Body of pancreas (tissue), 4 donors: ENCODE data around the gene MVB12B. TPM values are rescaled to one million over a fixed set of nuclear protein-coding genes. Genes with fewer than 3 reads are reported as not detected.

ENCODE experiments used
- ATAC-seq: fragments of 150-250 bp; one replicate; pipeline ENCODE4 v1.9.1; 2016
- DNase-seq, 4 donors: peaks; one replicate each; pipeline ENCODE4 v3.0.0-alpha.2; 2019
- H3K27ac ChIP-seq, 4 donors: fragments of 200-600 bp; sonication (generic); 1 replicate in 3 of 4; 2 replicates in 1 of 4; pipeline versions ENCODE4 v1.5.1 to v1.6.1; 2016 to 2019; ENCODE audit warnings: mild to moderate bottlenecking in 1 of 4, mixed read lengths in 1 of 4, moderate library complexity in 1 of 4
- H3K27me3 ChIP-seq, 2 donors: fragments of 200-600 bp; sonication (generic); one replicate each; pipeline ENCODE4 v1.6.0; 2016; ENCODE audit warnings: mild to moderate bottlenecking in 1 of 2
- H3K36me3 ChIP-seq, 2 donors: fragments of 200-600 bp; sonication (generic); replicated peaks in 1 of 2; 2 replicates each; pipeline ENCODE4 v1.5.1; 2016; ENCODE audit warnings: low read depth in 2 of 2; ENCODE audit not compliant: insufficient read depth in 1 of 2
- H3K4me1 ChIP-seq: fragments of 200-600 bp; sonication (generic); one replicate; pipeline ENCODE4 v1.6.0; 2016
- H3K4me3 ChIP-seq, 2 donors: fragments of 200-600 bp; sonication (generic); 1 replicate in 1 of 2; 2 replicates in 1 of 2; pipeline ENCODE4 v1.5.1; 2016 to 2019
- H3K9me3 ChIP-seq, 3 donors: fragments of 200-600 bp; sonication (generic); 1 replicate in 2 of 3; 2 replicates in 1 of 3; pipeline ENCODE4 v1.5.1; 2016
- CTCF ChIP-seq, 7 experiments: fragments of 450-650 bp in 4 of 7; fragments of 200-600 bp in 3 of 7; sonication (generic) in 3 of 7; IDR thresholded peaks; one replicate each; pipeline ENCODE4 v1.5.1; 2016 to 2019; ENCODE audit warnings: antibody characterized with exemption in 7 of 7
- POLR2A ChIP-seq, 3 donors: fragments of 450-650 bp; IDR thresholded peaks; one replicate each; pipeline ENCODE4 v1.6.1; 2016; ENCODE audit warnings: antibody characterized with exemption in 3 of 3, mild to moderate bottlenecking in 2 of 3
- WGBS, 2 donors: methylation state at CpG; one replicate each; pipeline ENCODE4 v1.1.5; 2017; 5-methylcytosine and 5-hydroxymethylcytosine counted together
- intact Hi-C: fragments of 100-400 bp; cut with DNase I; formaldehyde crosslinking; loops from one replicate; pipeline ENCODE4 v1.15.1; 2023
- total RNA-seq, 2 donors: library from RNA; depleted of rRNA; stranded (reverse); fragments of >200 nt; gene quantifications; one replicate each; pipeline ENCODE4 v1.1.0, GENCODE V29; 2016

MVB12B gene
- total RNA-seq, 2 donors from 2014 or later = 5.2 to 9.9 TPM

GRCh38 chr9:126468141-126468825, 141.7 kb downstream of the MVB12B start:
- H3K4me3 ChIP-seq = no peak overlapping the region
- no peaks in the 10 kb centered on the region for H3K4me1 ChIP-seq
- no peaks in the 10 kb centered on the region for H3K36me3 ChIP-seq
- ATAC-seq (no peak), DNase-seq (no peak)
- intact Hi-C loops = no loop called here
- no peaks in the 10 kb centered on the region for H3K27me3 ChIP-seq
- no peak overlapping the region for H3K27ac ChIP-seq
- no peaks in the 10 kb centered on the region for H3K9me3 ChIP-seq
- TF ChIP-seq POLR2A (IDR thresholded peaks at IDR 0.05) = no peak
- no peak for TF ChIP-seq CTCF (IDR thresholded peaks at IDR 0.05)
- 88 to 95% methylated on average over 13 to 14 of the region's 14 CpGs for WGBS, 2 donors

- Histone ChIP-seq H3K27me3 (no peaks in the 10 kb centered on the region), H3K36me3 (no peaks in the 10 kb centered on the region), H3K4me1 (no peaks in the 10 kb centered on the region), H3K27ac (peak overlapping the region in 1 of 4 donors; percentile 44), H3K9me3 (no peaks in the 10 kb centered on the region), H3K4me3 (no peak overlapping the region)
- DNase-seq (no peak), ATAC-seq (no peak)
- no peak for TF ChIP-seq CTCF (IDR thresholded peaks at IDR 0.05)
- TF ChIP-seq POLR2A (IDR thresholded peaks at IDR 0.05) = no peak
- intact Hi-C loops = no loop called here
- 68 to 83% methylated on average over 10 to 12 of the region's 12 CpGs for WGBS, 2 donors
Measured at GRCh38 chr9:126470241-126470993, 143.8 kb downstream of the MVB12B start.

GRCh38 chr9:126471084-126471624, 144.5 kb downstream of the MVB12B start:
- H3K4me1 ChIP-seq = no peaks in the 10 kb centered on the region
- H3K27me3 ChIP-seq = no peaks in the 10 kb centered on the region
- H3K36me3 ChIP-seq = no peaks in the 10 kb centered on the region
- H3K27ac ChIP-seq = peak overlapping the region in 2 of 4 donors; percentile 16 to 44
- ATAC-seq = peak; percentile 46
- no peak overlapping the region for H3K4me3 ChIP-seq
- 52 to 82% methylated on average over 17 of the region's 17 CpGs for WGBS, 2 donors
- no peak for TF ChIP-seq POLR2A (IDR thresholded peaks at IDR 0.05)
- TF ChIP-seq CTCF (IDR thresholded peaks at IDR 0.05) = no peak
- intact Hi-C loops = no loop called here
- peak; percentile 23 to 83 (median 49) for DNase-seq
- no peaks in the 10 kb centered on the region for H3K9me3 ChIP-seq

- H3K27ac ChIP-seq = no peak overlapping the region
- WGBS, 2 donors = 69 to 73% methylated on average over 7 of the region's 7 CpGs
- ATAC-seq = no peak
Measured at GRCh38 chr9:126472198-126472947, 145.7 kb downstream of the MVB12B start.

More at GRCh38 chr9:126472198-126472947, 145.7 kb downstream of the MVB12B start:
- DNase-seq = no peak
- TF ChIP-seq CTCF (IDR thresholded peaks at IDR 0.05) = no peak
- no peak for TF ChIP-seq POLR2A (IDR thresholded peaks at IDR 0.05)
- Histone ChIP-seq H3K36me3 (no peaks in the 10 kb centered on the region), H3K4me1 (no peaks in the 10 kb centered on the region), H3K4me3 (no peak overlapping the region), H3K9me3 (no peaks in the 10 kb centered on the region), H3K27me3 (no peaks in the 10 kb centered on the region)
- intact Hi-C loops = no loop called here
